ENCODE measurements around the gene MRPL30. TPM values are rescaled to one million over a fixed set of nuclear protein-coding genes. Genes with fewer than 3 reads are reported as not detected.

MRPL30 gene
- total and polyA plus RNA-seq, 2 donors (not counting 3 experiments of a cell fraction or from before 2014, with no cell fraction given) = 14.7 to 28.4 TPM

GRCh38 chr2:99140056-99140859, 40.7 kb upstream of the MRPL30 start:
- CTCF ChIA-PET = interaction anchor here (1.0 to 1.5 kb wide), 4 partner anchors 10 to 491 kb away, joined by 3 to 4 read pairs (median 3); no protein-coding TSS in a partner anchor
- no TSS peak for BruUV-seq (replicated peaks)

More at GRCh38 chr2:99140056-99140859, 40.7 kb upstream of the MRPL30 start:
- no peaks in the 10 kb centered on the region for H3K79me2 ChIP-seq (ENCODE audit: control insufficient read depth, insufficient read depth, low read length)
- no peak overlapping the region for H3K27ac ChIP-seq (ENCODE audit: insufficient read depth, low read depth, low read length)
- H4K20me1 ChIP-seq (replicated peaks; ENCODE audit: control insufficient read depth, extremely low read depth, insufficient read depth, low read length) = no peaks in the 10 kb centered on the region
- no peaks in the 10 kb centered on the region for H3K36me3 ChIP-seq (ENCODE audit: control insufficient read depth in 2 of 2, extremely low read depth in 1 of 2, insufficient read depth in 2 of 2, low read length in 2 of 2)
- no peaks in the 10 kb centered on the region for H3K9me1 ChIP-seq (replicated peaks; ENCODE audit: control insufficient read depth, extremely low read depth, insufficient read depth, low read length)
- peaks cover 19 to 31% of the 10 kb centered on the region in 2 experiments for H3K27me3 ChIP-seq (ENCODE audit: control insufficient read depth in 2 of 2, insufficient read depth in 2 of 2, low read length in 2 of 2)
- peak overlapping the region; percentile 99 for H2AFZ ChIP-seq (ENCODE audit: low read depth, low read length)
- dilution Hi-C loops (cut with MboI; ENCODE audit: extremely low pct_ligation_motif_present, low sequenced_read_pairs) = no loop called here
- peaks cover 7% of the 10 kb centered on the region for H3K4me1 ChIP-seq (ENCODE audit: control insufficient read depth, extremely low read depth, insufficient read depth, low read length)
- peak overlapping the region; percentile 38 for H3K9ac ChIP-seq (replicated peaks; ENCODE audit: extremely low read depth, insufficient read depth, low read length)
- FAIRE-seq (no peak), DNase-seq (ENCODE audit: low read depth, low spot score) (peak; percentile 10)
- peak overlapping the region; percentile 95 for H3K4me2 ChIP-seq (ENCODE audit: insufficient read depth, low read length)
- POLR2A ChIA-PET = interaction anchor here (1.2 kb wide), 1 partner anchor 40 kb away, joined by 3 read pairs; the partner anchor contains the start of genes MITD1 and MRPL30
- H3K9me3 ChIP-seq (replicated peaks; ENCODE audit: control insufficient read depth, insufficient read depth, low read length) = no peaks in the 10 kb centered on the region
- TF ChIP-seq MAX (IDR thresholded peaks at IDR 0.05; ENCODE audit: insufficient read depth, insufficient read length) (no peak), EZH2 (IDR thresholded peaks at IDR 0.05; ENCODE audit: borderline replicate concordance, low read depth, low read length, severe bottlenecking) (no peak), CTCF (IDR thresholded peaks at IDR 0.05; ENCODE audit: extremely low read depth in 1 of 2, insufficient read depth in 1 of 2, low read depth in 1 of 2, low read length in 2 of 2) (no peak), POLR2AphosphoS5 (IDR thresholded peaks at IDR 0.05; ENCODE audit: insufficient read depth, low read depth, low read length) (no peak), GATA2 (IDR thresholded peaks at IDR 0.05; ENCODE audit: insufficient read depth, insufficient read length, low read depth, low read length) (no peak), POLR2A (IDR thresholded peaks at IDR 0.05; ENCODE audit: low read depth, low read length) (no peak), FOS (IDR thresholded peaks at IDR 0.05; ENCODE audit: borderline replicate concordance, insufficient read depth, low read length) (no peak), JUN (IDR thresholded peaks at IDR 0.05; ENCODE audit: borderline replicate concordance, insufficient read depth, insufficient read length, low read depth) (no peak), MYC (IDR thresholded peaks at IDR 0.05; ENCODE audit: low read depth, low read length) (no peak)
- intact Hi-C loops (cut with micrococcal nuclease) = no loop called here
- peak overlapping the region; percentile 66 to 79 (median 68) for H3K4me3 ChIP-seq (replicated peaks in 1 of 3; ENCODE audit: insufficient read depth in 1 of 3, low read depth in 1 of 3, low read length in 3 of 3)
